Lower leg skin (tissue), 3 donors: ENCODE results near the gene NELFCD.

ENCODE experiments used
- CTCF ChIP-seq, 3 donors: fragments of 450-650 bp; IDR thresholded peaks; one replicate each; pipeline ENCODE4 v1.5.1; 2016; ENCODE audit warnings: antibody characterized with exemption in 3 of 3, mild to moderate bottlenecking in 3 of 3, moderate library complexity in 2 of 3
- POLR2A ChIP-seq, 2 donors: fragments of 450-650 bp; IDR thresholded peaks; one replicate each; pipeline ENCODE4 v1.6.1; 2016 to 2017; ENCODE audit warnings: antibody characterized with exemption in 2 of 2, mild to moderate bottlenecking in 1 of 2, moderate library complexity in 1 of 2

- TF ChIP-seq CTCF (IDR thresholded peaks at IDR 0.05), result no peak
- TF ChIP-seq POLR2A (IDR thresholded peaks at IDR 0.05), result no peak
These were observed 50.0 kb downstream of the NELFCD start for GRCh38 chr20:59030911-59031563.
